Large intestine (tissue), 3 donors: Measurements from ENCODE around the gene CD164L2. TPM values are rescaled to one million over a fixed set of nuclear protein-coding genes. Genes with fewer than 3 reads are reported as not detected.

Experiments used
- DNase-seq, 2 donors: peaks; one replicate each; pipeline versions ENCODE4 v3.0.0 to v3.0.0-alpha.2; 2013
- H3K27ac ChIP-seq: one replicate; pipeline ENCODE4 v1.5.1; 2013; ENCODE audit warnings: low read length
- H3K27me3 ChIP-seq: 2 replicates; pipeline ENCODE4 v1.6.1; 2013; ENCODE audit warnings: low read length; ENCODE audit not compliant: control insufficient read depth, insufficient read depth
- H3K36me3 ChIP-seq: 2 replicates; pipeline ENCODE4 v1.6.1; 2013; ENCODE audit warnings: low read length; ENCODE audit not compliant: control insufficient read depth, insufficient read depth
- H3K4me1 ChIP-seq: one replicate; pipeline ENCODE4 v1.6.1; 2013; ENCODE audit warnings: low read length; ENCODE audit not compliant: control insufficient read depth, insufficient read depth
- H3K4me3 ChIP-seq: one replicate; pipeline ENCODE4 v1.5.1; 2013; ENCODE audit warnings: low read length
- H3K9me3 ChIP-seq: one replicate; pipeline ENCODE4 v1.6.1; 2013; ENCODE audit warnings: mild to moderate bottlenecking, low read depth, low read length, moderate library complexity; ENCODE audit not compliant: control insufficient read depth
- WGBS: methylation state at CpG from one replicate; pipeline ENCODE4 v1.1.5; 2013; ENCODE audit warnings: low lambda C conversion rate; ENCODE audit not compliant: insufficient coverage; 5-methylcytosine and 5-hydroxymethylcytosine counted together
- polyA plus RNA-seq: library from polyadenylated mRNA; unstranded; fragments of 120-200 nt; gene quantifications from one replicate; pipeline ENCODE4 v1.2.1, GENCODE V29; 2013

Gene CD164L2
- polyA plus RNA-seq, 1 donor: not detected

DNA sequence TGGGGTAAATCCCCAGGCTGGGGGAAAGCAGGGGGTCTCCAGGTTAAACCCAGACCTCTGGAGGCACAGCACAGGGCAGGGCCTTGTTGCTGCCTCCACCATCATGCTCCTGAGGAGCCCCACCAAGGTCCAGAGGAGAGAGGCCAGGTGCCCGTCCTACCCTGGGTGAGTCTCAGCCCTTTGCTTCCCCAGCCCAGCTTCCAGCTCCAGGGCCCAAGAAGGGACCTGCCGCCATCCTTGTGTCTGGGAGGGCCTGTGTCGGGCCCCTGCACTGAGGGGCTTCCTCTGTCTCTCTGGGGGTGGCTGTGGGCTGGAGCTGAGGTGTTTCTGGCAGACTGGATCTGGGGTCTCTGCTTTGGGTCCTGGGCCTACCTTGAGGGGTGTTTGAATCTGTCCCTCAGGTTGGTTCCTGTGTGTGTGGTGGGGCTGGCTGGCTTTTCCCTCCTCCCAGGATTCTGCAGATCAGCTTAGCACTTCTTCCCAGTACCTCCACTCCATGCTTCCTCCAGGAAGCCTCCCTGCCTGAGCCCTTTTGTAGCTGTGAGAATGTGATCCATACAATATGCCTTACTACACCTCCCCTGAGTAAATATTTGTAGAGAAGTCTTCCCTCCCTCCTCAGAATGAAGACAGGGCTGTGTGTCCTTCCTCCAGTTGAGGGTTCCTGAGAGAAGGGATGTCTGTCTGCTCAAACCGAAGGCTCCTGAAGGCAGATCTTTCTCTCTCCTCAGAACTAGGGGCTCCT, 15.4 kb upstream of the CD164L2 start:
- H3K4me3 ChIP-seq: no peak overlapping the region
- no peaks in the 10 kb centered on the region for H3K27me3 ChIP-seq
- H3K36me3 ChIP-seq: no peaks in the 10 kb centered on the region
- no peak for DNase-seq
- no peaks in the 10 kb centered on the region for H3K9me3 ChIP-seq
- WGBS: no CpG with 5 or more reads among the region's 4 CpGs
- peaks cover 25% of the 10 kb centered on the region for H3K4me1 ChIP-seq
- no peak overlapping the region for H3K27ac ChIP-seq

DNA sequence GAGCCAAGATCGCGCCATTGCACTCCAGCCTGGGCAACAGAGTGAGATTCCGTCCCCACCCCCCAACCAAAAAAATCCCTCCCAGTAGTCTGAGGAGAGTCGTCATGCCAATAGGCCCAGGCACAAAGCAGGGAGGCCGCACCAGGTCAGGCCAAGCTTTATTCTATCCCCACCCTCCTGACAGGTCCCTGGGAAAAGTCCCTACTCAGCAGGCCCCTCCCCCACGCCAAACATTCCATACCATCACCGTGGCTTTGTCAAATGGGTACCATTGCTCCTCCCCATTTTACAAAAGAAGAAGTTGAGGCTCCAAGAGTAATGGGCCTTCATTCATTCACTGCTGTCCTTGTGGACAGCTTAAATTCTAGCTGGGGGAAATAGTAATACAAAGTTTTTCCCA, 14.6 kb upstream of the CD164L2 start:
- Histone ChIP-seq H3K27ac (no peak overlapping the region), H3K27me3 (peaks cover 2% of the 10 kb centered on the region), H3K36me3 (no peaks in the 10 kb centered on the region), H3K4me3 (no peak overlapping the region), H3K4me1 (peaks cover 27% of the 10 kb centered on the region), H3K9me3 (no peaks in the 10 kb centered on the region)
- no peak for DNase-seq
- no CpG with 5 or more reads among the region's 7 CpGs for WGBS

DNA sequence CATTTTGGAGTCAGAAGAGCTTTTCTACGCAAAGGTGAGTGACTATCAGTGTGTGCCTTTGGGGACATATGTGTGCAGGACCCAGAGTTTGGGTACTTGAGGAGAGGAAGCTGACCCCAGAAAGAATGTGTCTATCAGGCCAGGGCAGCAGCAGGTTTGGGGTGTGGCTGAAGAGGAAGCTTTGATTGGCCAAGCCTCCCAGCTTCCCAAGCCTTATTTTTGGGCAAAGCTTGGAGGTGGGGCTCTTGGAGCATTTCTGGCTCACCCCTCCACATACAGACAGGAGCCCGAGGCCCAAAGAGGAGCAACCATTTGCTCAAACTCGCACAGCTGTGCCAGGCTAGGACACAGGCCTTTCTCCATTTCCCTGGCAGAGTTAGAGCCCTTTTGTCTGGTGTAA, 14.0 kb upstream of the CD164L2 start:
- Histone ChIP-seq H3K27ac (no peak overlapping the region), H3K9me3 (no peaks in the 10 kb centered on the region), H3K36me3 (no peaks in the 10 kb centered on the region), H3K27me3 (peaks cover 2% of the 10 kb centered on the region), H3K4me1 (peaks cover 28% of the 10 kb centered on the region), H3K4me3 (no peak overlapping the region)
- DNase-seq: no peak
- WGBS: no CpG with 5 or more reads among the region's 3 CpGs

- Histone ChIP-seq H3K9me3 (no peaks in the 10 kb centered on the region), H3K36me3 (no peaks in the 10 kb centered on the region), H3K27me3 (peaks cover 7% of the 10 kb centered on the region), H3K4me1 (peaks cover 33% of the 10 kb centered on the region), H3K4me3 (no peak overlapping the region), H3K27ac (no peak overlapping the region)
- peak; percentile 34 to 53 for DNase-seq
- no CpG with 5 or more reads among the region's 10 CpGs for WGBS
Observed at GRCh38 chr1:27395441-27396195, 12.5 kb upstream of the CD164L2 start.

- no peak overlapping the region for H3K4me3 ChIP-seq
- peaks cover 33% of the 10 kb centered on the region for H3K4me1 ChIP-seq
Observed at GRCh38 chr1:27394925-27395324, 11.8 kb upstream of the CD164L2 start.

GRCh38 chr1:27394282-27394658, 11.1 kb upstream of the CD164L2 start:
- Histone ChIP-seq H3K4me1 (peaks cover 28% of the 10 kb centered on the region), H3K9me3 (no peaks in the 10 kb centered on the region), H3K4me3 (no peak overlapping the region), H3K27me3 (peaks cover 7% of the 10 kb centered on the region), H3K27ac (no peak overlapping the region), H3K36me3 (no peaks in the 10 kb centered on the region)
- WGBS: no CpG with 5 or more reads among the region's 9 CpGs
- DNase-seq: no peak

More at GRCh38 chr1:27394925-27395324, 11.8 kb upstream of the CD164L2 start:
- WGBS: no CpG with 5 or more reads among the region's 1 CpG
- H3K27ac ChIP-seq: no peak overlapping the region
- H3K36me3 ChIP-seq: no peaks in the 10 kb centered on the region
- no peaks in the 10 kb centered on the region for H3K9me3 ChIP-seq
- DNase-seq: no peak
- peaks cover 7% of the 10 kb centered on the region for H3K27me3 ChIP-seq

DNA sequence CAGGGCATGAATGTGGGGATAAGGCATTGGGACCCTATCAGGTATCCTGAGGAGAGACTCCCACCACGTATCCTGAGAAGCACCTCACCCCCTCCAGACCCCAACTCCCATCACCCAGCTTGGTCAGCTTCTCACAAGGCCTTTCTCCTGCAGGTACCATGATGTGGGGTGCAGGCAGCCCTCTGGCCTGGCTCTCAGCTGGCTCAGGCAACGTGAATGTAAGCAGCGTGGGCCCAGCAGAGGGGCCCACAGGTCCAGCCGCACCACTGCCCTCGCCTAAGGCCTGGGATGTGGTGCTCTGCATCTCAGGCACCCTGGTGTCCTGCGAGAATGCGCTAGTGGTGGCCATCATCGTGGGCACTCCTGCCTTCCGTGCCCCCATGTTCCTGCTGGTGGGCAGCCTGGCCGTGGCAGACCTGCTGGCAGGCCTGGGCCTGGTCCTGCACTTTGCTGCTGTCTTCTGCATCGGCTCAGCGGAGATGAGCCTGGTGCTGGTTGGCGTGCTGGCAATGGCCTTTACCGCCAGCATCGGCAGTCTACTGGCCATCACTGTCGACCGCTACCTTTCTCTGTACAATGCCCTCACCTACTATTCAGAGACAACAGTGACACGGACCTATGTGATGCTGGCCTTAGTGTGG, 10.6 kb upstream of the CD164L2 start:
- no peak overlapping the region for H3K4me3 ChIP-seq
- no peak overlapping the region for H3K27ac ChIP-seq
- no peaks in the 10 kb centered on the region for H3K36me3 ChIP-seq
- DNase-seq: no peak
- H3K9me3 ChIP-seq: no peaks in the 10 kb centered on the region
- H3K4me1 ChIP-seq: peaks cover 23% of the 10 kb centered on the region
- no CpG with 5 or more reads among the region's 18 CpGs for WGBS
- H3K27me3 ChIP-seq: peaks cover 7% of the 10 kb centered on the region

- H3K9me3 ChIP-seq: no peaks in the 10 kb centered on the region
- peak overlapping the region; percentile 32 for H3K4me3 ChIP-seq
- peaks cover 7% of the 10 kb centered on the region for H3K27me3 ChIP-seq
- H3K36me3 ChIP-seq: no peaks in the 10 kb centered on the region
- H3K27ac ChIP-seq: no peak overlapping the region
- peaks cover 15% of the 10 kb centered on the region for H3K4me1 ChIP-seq
- DNase-seq: no peak
- WGBS: no CpG with 5 or more reads among the region's 30 CpGs
Observed at GRCh38 chr1:27392778-27393635, 9.9 kb upstream of the CD164L2 start.

DNA sequence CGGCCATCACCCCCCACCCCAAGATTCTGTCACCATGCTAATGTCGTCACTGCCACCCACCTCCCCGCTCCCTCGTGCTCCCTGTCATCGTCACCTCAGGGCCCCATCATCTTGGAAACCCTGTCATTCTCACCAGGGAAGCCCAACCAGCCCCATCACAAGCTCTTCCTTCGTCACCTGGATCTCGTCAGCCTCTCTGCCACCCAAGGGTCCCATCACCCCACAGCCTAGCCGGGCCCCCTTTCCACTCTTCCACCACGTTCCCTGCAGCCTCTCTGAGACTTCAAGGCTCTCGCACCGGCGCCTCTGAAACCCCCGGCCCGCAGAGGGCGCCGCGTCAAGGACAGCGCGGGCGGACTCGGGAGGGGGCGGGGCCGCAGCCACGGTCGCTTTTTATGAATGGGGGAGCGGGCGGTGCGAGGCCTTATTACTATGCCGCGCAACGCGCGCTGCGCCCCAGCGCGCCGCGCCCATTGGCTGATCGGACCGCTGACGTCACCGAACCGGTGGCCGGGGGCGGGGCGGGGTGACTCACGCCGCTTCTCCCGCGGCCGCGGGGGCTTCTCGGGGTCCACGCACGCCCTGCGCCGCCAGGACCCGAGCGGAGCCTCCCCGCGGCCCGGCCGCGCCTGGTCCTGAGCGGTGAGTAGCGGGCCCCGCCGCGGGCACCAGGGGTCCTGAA, 9.1 kb upstream of the CD164L2 start, which contains the start of gene GPR3:
TSS of gene GPR3 (plus strand) at position 527 of the 682 bp plus-strand sequence. CDS start 1,177 bp downstream, outside the sequence.
- Histone ChIP-seq H3K4me1 (peaks cover 15% of the 10 kb centered on the region), H3K9me3 (no peaks in the 10 kb centered on the region), H3K36me3 (no peaks in the 10 kb centered on the region), H3K27me3 (peaks cover 7% of the 10 kb centered on the region), H3K4me3 (peak within 1 kb of the TSS; percentile 32), H3K27ac (no peak within 1 kb of the TSS)
- DNase-seq: peak; percentile 83 to 86
- no CpG with 5 or more reads among the region's 69 CpGs for WGBS
